Mononuclear cell (primary cell): ENCODE data around the gene DDX41. TPM values are rescaled to one million over a fixed set of nuclear protein-coding genes. Genes with fewer than 3 reads are reported as not detected.
A peak's percentile ranks its signal among the peaks of the same experiment; 100 is the strongest.

Source experiments
- H3K27me3 ChIP-seq: 2 replicates; pipeline ENCODE4 v1.6.0; 2011; ENCODE audit warnings: low read length, control low read depth; ENCODE audit not compliant: insufficient read depth
- H3K4me1 ChIP-seq: 2 replicates; pipeline ENCODE4 v1.5.1; 2011; ENCODE audit warnings: mild to moderate bottlenecking, low read length, control low read depth; ENCODE audit not compliant: insufficient read depth
- H3K4me3 ChIP-seq: 2 replicates; pipeline ENCODE4 v1.5.1; 2011; ENCODE audit warnings: mild to moderate bottlenecking, low read length, moderate library complexity
- H3K9me3 ChIP-seq: 2 replicates; pipeline ENCODE4 v1.5.1; 2011; ENCODE audit warnings: low read depth, mild to moderate bottlenecking, control low read depth, low read length
- total RNA-seq: library from RNA; depleted of rRNA; stranded (reverse); fragments of >200 nt; gene quantifications from one replicate; pipeline ENCODE4 v1.2.3, GENCODE V29; 2012

DDX41 gene
- total RNA-seq, 1 donor, result 33.4 TPM

GRCh38 chr5:177510567-177511053, 6.2 kb downstream of the DDX41 start:
- peak overlapping the region; percentile 79 for H3K4me3 ChIP-seq
- H3K27me3 ChIP-seq, result no peaks in the 10 kb centered on the region
- peaks cover 55% of the 10 kb centered on the region for H3K4me1 ChIP-seq
- no peaks in the 10 kb centered on the region for H3K9me3 ChIP-seq

GRCh38 chr5:177509991-177510566, 6.7 kb downstream of the DDX41 start:
- no peaks in the 10 kb centered on the region for H3K27me3 ChIP-seq
- H3K4me3 ChIP-seq, result peak overlapping the region; percentile 79
- peaks cover 50% of the 10 kb centered on the region for H3K4me1 ChIP-seq
- H3K9me3 ChIP-seq, result no peaks in the 10 kb centered on the region

- Histone ChIP-seq H3K4me1 (peaks cover 47% of the 10 kb centered on the region), H3K27me3 (no peaks in the 10 kb centered on the region), H3K9me3 (no peaks in the 10 kb centered on the region), H3K4me3 (peak within 1 kb of the TSS; percentile 79)
Observed at GRCh38 chr5:177509381-177509951, 7.3 kb downstream of the DDX41 start, which contains the start of gene DOK3. Gene DOK3 (minus strand): TSS chr5:177509826. CDS start chr5:177509540, 286 bp downstream.

DNA sequence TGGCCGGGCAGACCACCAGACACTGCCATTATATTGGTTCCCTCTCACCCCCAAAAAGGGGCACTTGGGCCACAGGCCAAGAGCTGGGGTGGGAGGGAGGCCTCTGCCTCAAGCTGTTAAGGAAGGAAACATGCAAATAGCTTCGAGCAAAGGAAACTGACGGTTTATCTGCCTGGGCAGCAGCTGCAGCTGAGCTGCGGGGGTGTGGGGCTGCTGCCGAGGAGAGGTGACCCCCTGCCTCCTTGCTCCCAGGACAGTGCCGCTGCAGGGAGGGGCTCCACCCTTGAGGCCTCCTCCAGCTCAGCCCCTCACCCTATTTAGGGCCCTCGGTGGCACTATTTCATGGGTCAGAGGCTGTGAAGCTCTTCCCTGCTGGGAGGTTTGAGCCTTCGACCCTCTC, 7.9 kb downstream of the DDX41 start:
- H3K4me1 ChIP-seq, result peaks cover 50% of the 10 kb centered on the region
- peak overlapping the region; percentile 79 for H3K4me3 ChIP-seq
- H3K9me3 ChIP-seq, result no peaks in the 10 kb centered on the region
- no peaks in the 10 kb centered on the region for H3K27me3 ChIP-seq

GRCh38 chr5:177508221-177508611, 8.5 kb downstream of the DDX41 start:
- Histone ChIP-seq H3K27me3 (no peaks in the 10 kb centered on the region), H3K4me1 (peaks cover 56% of the 10 kb centered on the region), H3K4me3 (peak overlapping the region; percentile 79), H3K9me3 (no peaks in the 10 kb centered on the region)

- Histone ChIP-seq H3K27me3 (no peaks in the 10 kb centered on the region), H3K9me3 (no peaks in the 10 kb centered on the region), H3K4me1 (peaks cover 61% of the 10 kb centered on the region), H3K4me3 (peak overlapping the region; percentile 79)
Observed at GRCh38 chr5:177507596-177508220, 9.1 kb downstream of the DDX41 start.

GRCh38 chr5:177507165-177507564, 9.6 kb downstream of the DDX41 start:
- Histone ChIP-seq H3K4me1 (peaks cover 67% of the 10 kb centered on the region), H3K9me3 (no peaks in the 10 kb centered on the region), H3K27me3 (no peaks in the 10 kb centered on the region), H3K4me3 (peak overlapping the region; percentile 79)

- H3K9me3 ChIP-seq, result no peaks in the 10 kb centered on the region
- H3K4me1 ChIP-seq, result peaks cover 64% of the 10 kb centered on the region
- no peaks in the 10 kb centered on the region for H3K27me3 ChIP-seq
Observed at GRCh38 chr5:177505075-177505474, 11.7 kb downstream of the DDX41 start.

GRCh38 chr5:177504086-177505056, 12.4 kb downstream of the DDX41 start:
- H3K4me3 ChIP-seq, result no peak overlapping the region
- H3K9me3 ChIP-seq, result no peaks in the 10 kb centered on the region
- H3K27me3 ChIP-seq, result no peaks in the 10 kb centered on the region
- H3K4me1 ChIP-seq, result peaks cover 60% of the 10 kb centered on the region

More at GRCh38 chr5:177505075-177505474, 11.7 kb downstream of the DDX41 start:
- no peak overlapping the region for H3K4me3 ChIP-seq

DNA sequence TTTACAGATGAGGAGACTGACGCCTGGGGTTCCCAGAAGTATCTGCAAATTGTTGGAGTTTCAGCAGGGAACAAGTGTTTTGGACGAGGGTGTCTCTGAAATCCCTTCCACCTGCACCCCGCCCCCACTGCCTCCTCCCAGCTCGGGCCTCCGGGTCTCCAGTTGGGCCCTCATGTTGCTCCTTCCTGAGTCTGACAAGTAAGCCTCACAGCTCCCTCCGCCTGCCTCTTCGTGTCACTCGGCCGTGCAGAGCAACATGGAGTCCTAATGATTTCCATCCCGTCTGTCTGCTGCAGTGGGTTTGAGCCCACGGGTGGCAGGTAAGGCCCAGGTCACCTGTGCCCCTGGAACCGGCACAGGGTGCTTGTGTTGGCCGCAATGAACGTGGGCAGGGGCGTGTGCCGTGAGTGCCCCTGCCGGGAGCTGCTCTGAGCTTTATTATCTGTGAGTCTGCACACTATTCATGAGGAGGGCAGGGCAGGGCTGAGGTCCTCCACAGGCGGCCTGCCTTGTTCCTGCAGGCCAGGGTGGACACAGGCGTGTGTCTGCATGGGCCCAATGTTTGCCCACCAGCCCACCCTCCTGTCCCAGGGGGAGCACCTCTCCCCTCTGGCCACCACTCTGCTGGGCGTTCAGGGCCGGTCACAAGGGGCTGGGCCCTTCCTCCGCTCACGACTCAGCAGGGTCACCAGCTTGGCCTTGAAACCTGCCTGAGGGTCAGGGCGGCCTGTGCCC, 13.2 kb downstream of the DDX41 start:
- no peaks in the 10 kb centered on the region for H3K27me3 ChIP-seq
- peaks cover 59% of the 10 kb centered on the region for H3K4me1 ChIP-seq
- H3K4me3 ChIP-seq, result no peak overlapping the region
- no peaks in the 10 kb centered on the region for H3K9me3 ChIP-seq

DNA sequence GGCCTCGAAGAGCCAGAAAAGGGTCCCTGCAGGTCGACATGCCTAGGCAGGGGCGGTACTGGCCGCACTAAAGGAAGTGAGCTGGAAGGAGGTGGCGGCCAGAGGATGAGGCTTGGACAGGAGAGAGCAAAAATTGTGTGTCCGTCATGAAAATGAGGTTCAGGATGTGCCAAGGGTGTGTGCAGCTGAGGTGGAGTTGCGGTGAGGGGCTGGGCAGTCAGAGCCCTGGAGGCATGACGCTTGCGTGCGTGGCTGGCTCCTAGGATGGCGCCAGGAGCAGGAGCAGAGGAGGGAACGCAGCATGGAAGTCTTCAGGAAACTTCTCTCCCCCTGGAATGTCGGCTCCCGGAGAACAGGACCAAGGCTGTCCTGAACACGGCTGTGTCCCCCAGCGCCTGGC, 13.9 kb downstream of the DDX41 start:
- Histone ChIP-seq H3K27me3 (no peaks in the 10 kb centered on the region), H3K9me3 (no peaks in the 10 kb centered on the region), H3K4me1 (peaks cover 59% of the 10 kb centered on the region), H3K4me3 (no peak overlapping the region)

- H3K4me3 ChIP-seq, result no peak overlapping the region
- peaks cover 54% of the 10 kb centered on the region for H3K4me1 ChIP-seq
- no peaks in the 10 kb centered on the region for H3K9me3 ChIP-seq
- no peaks in the 10 kb centered on the region for H3K27me3 ChIP-seq
Observed at GRCh38 chr5:177501874-177502678, 14.7 kb downstream of the DDX41 start.

DNA sequence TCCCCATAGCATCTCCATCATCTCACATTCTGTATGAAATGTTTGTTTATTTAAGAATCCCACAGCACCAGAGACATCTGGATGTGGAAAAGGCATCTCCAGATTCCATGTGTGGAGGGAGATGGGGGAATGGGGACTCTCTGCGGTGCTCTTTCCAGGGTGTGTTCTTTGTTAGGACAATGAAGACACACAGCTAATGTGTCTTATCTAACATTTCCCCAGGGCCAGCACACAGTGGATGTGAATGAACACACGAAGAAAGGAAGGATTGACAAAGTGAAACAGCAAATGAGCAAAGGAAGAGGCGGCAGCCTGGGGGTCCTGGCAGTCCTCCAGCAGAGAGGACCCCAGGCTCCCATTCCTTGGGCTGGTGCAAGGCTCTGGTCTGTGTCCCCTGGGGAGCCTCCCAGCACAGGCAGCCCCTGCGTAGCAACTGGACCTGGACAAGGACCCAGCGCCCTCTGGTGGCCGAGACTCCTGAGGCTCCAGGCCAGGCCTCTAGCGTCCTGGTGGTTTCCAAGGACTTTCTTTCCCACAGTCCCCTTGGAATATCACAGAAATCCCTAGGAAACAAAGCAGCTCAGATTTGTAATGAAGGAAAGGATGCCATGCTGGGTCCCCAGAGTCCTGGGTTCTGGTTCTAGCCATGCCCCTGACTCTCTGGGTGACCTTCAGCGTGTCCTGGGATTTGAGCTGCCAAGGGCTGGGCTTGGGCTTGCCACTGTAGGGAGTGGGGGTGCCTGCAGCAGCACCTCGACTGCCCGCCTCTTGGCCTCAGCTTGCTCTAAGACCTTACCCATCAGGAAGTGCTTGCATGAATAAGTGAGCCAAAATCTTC, 15.9 kb downstream of the DDX41 start:
- H3K4me3 ChIP-seq, result no peak overlapping the region

More for the DNA sequence above, 15.9 kb downstream of the DDX41 start:
- no peaks in the 10 kb centered on the region for H3K27me3 ChIP-seq
- H3K9me3 ChIP-seq, result no peaks in the 10 kb centered on the region
- peaks cover 58% of the 10 kb centered on the region for H3K4me1 ChIP-seq
